NB4 (cell line): ENCODE data around the gene SELENOI.
"Not testable (repeated sequence)": the region's sequence is repeated elsewhere in the genome, so short reads cannot be mapped to it uniquely, and the experiment has no call there.

Experiments used
- DNase-seq: peaks from one replicate; pipeline ENCODE4 v3.0.0; 2010; ENCODE audit warnings: low read depth
- H3K4me3 ChIP-seq: one replicate; pipeline ENCODE4 v1.5.1; 2011; ENCODE audit warnings: mild to moderate bottlenecking, low read depth, low read length, moderate library complexity
- MYC ChIP-seq: IDR thresholded peaks from 2 replicates; pipeline ENCODE4 v1.6.1; 2011; ENCODE audit warnings: low read depth, low read length
- POLR2A ChIP-seq: IDR thresholded peaks from 2 replicates; pipeline ENCODE4 v1.6.1; 2011; ENCODE audit warnings: mild to moderate bottlenecking; ENCODE audit not compliant: insufficient read length; ENCODE audit errors: extremely low read depth
- TF ChIP-seq, protein P1 (sequence below): IDR thresholded peaks from one replicate; pipeline ENCODE4 v1.5.1; 2012; ENCODE audit warnings: low read depth, low read length
- TF ChIP-seq, protein P2 (sequence below): IDR thresholded peaks from 2 replicates; pipeline ENCODE4 v1.6.1; 2011; ENCODE audit warnings: low read depth, low read length

The SELENOI gene

DNA sequence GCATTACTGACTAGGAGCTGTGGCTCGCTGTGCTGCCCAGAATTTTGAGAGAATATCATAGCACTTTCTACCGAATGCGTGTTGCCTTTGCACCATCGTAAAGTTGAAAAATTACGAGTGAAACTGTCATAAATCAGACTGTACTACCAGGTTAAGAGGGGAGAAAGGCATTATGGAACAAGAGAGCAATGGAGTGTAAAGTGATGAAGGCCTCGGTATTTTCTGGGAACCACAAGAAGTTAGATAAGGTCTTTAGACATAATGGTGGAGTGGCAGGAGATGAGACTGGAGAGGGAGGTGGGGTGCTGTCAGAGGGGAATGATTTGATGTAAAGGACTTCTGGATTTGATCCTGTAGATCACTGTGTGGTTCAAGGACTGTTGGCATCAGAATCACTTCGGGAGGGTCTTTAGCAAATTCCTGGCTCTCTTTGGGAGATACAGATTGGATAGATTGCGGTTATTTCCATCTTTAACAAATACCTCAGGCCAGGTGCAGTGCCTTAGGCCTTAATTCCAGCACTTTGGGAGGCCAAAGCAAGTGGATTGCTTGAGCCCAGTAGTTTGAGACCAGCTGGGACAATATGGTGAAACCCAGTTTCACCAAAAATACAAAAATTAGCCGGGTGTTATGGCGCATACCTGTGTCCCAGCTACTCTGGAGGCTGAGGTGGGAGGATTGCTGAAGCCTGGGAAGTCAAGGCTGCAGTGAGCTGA, 5.6 kb downstream of the SELENOI start:
- no peak for DNase-seq
- no peak for TF ChIP-seq POLR2A
- TF ChIP-seq MYC: no peak
- TF ChIP-seq, protein P1, sequence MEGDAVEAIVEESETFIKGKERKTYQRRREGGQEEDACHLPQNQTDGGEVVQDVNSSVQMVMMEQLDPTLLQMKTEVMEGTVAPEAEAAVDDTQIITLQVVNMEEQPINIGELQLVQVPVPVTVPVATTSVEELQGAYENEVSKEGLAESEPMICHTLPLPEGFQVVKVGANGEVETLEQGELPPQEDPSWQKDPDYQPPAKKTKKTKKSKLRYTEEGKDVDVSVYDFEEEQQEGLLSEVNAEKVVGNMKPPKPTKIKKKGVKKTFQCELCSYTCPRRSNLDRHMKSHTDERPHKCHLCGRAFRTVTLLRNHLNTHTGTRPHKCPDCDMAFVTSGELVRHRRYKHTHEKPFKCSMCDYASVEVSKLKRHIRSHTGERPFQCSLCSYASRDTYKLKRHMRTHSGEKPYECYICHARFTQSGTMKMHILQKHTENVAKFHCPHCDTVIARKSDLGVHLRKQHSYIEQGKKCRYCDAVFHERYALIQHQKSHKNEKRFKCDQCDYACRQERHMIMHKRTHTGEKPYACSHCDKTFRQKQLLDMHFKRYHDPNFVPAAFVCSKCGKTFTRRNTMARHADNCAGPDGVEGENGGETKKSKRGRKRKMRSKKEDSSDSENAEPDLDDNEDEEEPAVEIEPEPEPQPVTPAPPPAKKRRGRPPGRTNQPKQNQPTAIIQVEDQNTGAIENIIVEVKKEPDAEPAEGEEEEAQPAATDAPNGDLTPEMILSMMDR: no peak
- TF ChIP-seq, protein P2, sequence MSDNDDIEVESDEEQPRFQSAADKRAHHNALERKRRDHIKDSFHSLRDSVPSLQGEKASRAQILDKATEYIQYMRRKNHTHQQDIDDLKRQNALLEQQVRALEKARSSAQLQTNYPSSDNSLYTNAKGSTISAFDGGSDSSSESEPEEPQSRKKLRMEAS: no peak
- no peak overlapping the region for H3K4me3 ChIP-seq

DNA sequence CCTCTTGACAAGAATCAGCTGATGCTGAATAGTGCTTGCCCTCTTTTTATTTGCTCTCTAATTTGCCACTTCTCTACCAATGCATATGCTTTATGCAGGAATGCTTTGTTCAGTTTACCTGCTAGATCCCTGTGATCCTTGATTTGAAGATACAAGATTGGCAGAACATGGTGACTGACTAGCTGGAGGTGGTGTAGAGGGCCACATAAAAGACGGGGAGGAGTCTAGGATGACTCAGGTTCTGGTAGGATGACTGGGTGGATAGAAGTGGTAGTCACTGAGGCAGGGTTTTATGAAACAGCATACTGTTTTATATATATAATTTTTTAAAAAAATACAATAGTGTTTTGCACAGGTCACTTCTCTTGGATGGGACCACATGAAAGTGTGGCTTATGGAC, 6.9 kb downstream of the SELENOI start:
- peak; percentile 32 for DNase-seq
- no peak overlapping the region for H3K4me3 ChIP-seq
- TF ChIP-seq, protein P1: no peak
- TF ChIP-seq, protein P2: no peak

DNA sequence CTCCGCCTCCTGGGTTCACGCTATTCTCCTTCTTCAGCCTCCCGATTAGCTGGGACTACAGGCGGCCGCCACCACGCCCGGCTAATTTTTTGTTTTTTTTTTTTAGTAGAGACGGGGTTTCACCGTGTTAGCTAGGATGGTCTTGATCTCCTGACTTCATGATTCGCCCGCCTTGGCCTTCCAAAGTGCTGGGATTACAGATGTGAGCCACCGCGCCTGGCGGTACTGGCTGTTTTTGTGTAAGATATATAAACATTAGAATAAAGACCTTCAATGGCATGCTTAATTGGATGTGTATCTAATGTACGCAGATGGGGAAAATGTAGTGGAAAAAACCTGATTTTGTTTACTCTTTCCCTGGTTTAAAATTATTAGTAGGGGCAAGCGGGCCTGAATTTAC, 8.5 kb downstream of the SELENOI start:
- DNase-seq, H3K4me3 ChIP-seq: not testable (repeated sequence)

DNA sequence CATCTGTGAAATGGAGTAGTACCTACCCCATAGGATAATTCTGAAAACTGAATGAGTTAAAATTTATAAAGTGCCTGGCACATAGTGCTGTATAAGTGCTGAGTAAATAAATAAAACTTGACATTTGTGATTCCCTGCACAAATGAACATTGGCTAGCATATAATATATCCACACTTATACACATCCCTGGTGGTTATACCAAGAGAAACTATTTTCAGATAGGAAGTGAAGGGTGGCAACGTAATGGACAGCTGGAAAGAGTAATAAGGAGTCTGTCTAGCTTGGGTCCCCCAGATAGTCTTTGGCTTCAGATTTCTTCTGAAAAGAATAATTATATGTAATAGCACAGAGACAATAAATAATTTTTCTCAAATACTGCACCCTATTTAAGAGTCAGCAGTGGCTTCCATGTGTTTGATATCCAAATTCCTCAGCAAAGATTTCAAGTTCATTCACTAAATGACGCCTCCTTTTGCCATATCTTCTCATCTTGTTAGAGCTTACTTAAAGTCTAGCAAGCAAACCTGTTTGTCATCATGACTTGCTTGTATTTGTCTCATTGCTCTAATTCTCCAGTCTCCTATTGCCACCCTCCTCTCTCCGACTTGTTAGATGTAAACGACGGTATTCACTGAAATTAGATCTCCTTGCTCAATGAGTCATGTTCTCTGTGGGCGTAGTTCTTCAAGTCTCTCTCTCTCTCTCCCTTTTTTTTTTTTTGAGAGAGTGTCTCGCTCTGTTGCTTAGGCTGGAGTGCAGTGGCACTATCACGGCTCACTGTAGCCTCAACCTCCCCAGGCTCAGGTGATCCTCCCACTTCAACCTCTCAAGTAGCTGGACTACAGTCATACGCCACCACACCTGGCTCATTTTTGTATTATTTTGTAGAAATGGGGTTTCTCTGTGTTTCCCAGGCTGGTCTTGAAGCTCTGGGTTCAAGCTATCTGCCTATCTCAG, 9.4 kb downstream of the SELENOI start:
- DNase-seq: peak; percentile 57
- TF ChIP-seq MYC: no peak
- TF ChIP-seq POLR2A: no peak
- TF ChIP-seq, protein P1: no peak
- TF ChIP-seq, protein P2: no peak
- no peak overlapping the region for H3K4me3 ChIP-seq

DNA sequence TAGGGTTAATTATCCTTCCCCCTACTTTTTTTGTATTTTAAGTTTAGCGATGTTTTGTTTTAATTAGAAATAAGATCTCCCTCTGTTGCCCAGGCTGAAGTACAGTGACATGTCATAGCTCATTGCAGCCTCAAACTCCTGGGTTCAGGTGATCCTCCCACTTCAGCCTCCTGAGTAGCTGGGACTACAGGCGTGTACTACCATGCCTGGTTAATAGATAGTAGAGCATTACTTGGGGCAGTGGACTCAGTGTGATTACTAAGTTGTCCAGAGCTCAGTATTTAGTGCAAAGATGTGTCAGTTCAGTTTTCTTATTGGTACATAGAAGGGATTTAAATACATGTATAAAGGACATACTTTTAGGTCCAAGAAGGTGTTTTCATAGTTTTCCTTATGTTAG, 10.2 kb downstream of the SELENOI start:
- no peak overlapping the region for H3K4me3 ChIP-seq
- TF ChIP-seq, protein P1: no peak
- TF ChIP-seq, protein P2: no peak
- TF ChIP-seq MYC (no peak), POLR2A (no peak)

DNA sequence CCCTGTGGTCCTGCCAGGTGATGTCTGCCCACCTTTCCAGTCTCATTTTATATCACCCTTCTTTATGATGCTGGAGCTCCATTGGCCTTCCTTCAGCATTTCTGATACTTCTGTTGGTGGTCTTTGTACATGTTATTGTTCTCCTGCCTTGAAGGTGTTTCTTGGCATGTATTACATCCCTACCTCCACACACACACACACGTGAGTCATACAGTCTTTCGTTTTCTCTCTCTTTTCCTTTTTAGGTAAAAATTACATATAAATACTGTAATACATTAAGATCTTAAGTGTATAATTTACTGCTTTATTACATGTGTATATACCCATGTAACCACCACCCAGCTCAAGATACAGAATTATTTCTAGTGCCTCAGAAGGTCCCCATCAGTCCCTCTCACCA, 10.8 kb downstream of the SELENOI start:
- no peak for DNase-seq
- TF ChIP-seq POLR2A (no peak), MYC (no peak)
- TF ChIP-seq, protein P1: no peak
- TF ChIP-seq, protein P2: no peak
- no peak overlapping the region for H3K4me3 ChIP-seq

More for the DNA sequence above, 10.2 kb downstream of the SELENOI start:
- no peak for DNase-seq
